Measurements from ENCODE around the gene RTKN. TPM values are rescaled to one million over a fixed set of nuclear protein-coding genes. Genes with fewer than 3 reads are reported as not detected.

Gene RTKN
- total and polyA plus RNA-seq, 9 of the 15 experiments (the other 6 are each of a cell fraction or from before 2014, with no cell fraction given), result 0.14 to 6.9 (median 3.6) TPM

- Histone ChIP-seq H3K4me2 (ENCODE audit: insufficient read depth, low read length) (no peak overlapping the region), H3K4me3 (no peak overlapping the region), H3K27ac (ENCODE audit: extremely low read depth, low read depth, low read length) (no peak overlapping the region), H3K79me2 (ENCODE audit: control insufficient read depth, insufficient read depth, low read length) (no peaks in the 10 kb centered on the region), H4K20me1 (replicated peaks; ENCODE audit: control insufficient read depth, insufficient read depth, low read length) (no peaks in the 10 kb centered on the region), H3K9me3 (replicated peaks; ENCODE audit: control insufficient read depth, insufficient read depth, low read depth, low read length) (no peaks in the 10 kb centered on the region), H3K36me3 (ENCODE audit: control insufficient read depth, insufficient read depth, low read length) (no peaks in the 10 kb centered on the region), H3K9me1 (ENCODE audit: control insufficient read depth, insufficient read depth, low read length) (no peaks in the 10 kb centered on the region), H3K27me3 (ENCODE audit: control insufficient read depth in 2 of 2, insufficient read depth in 2 of 2, low read length in 2 of 2) (no peaks in the 10 kb centered on the region), H2AFZ (ENCODE audit: low read depth, low read length) (no peak overlapping the region), H3K4me1 (replicated peaks in 1 of 2; ENCODE audit: control insufficient read depth in 2 of 2, insufficient read depth in 2 of 2, low read length in 2 of 2) (peaks cover 0 to 2% of the 10 kb centered on the region in 2 experiments; a peak in 2 of 5 replicates), H3K9ac (ENCODE audit: insufficient read depth in 1 of 2, low read depth in 2 of 2, low read length in 2 of 2) (no peak overlapping the region)
- intact Hi-C loops (cut with micrococcal nuclease) (loop anchor here (2.0 kb wide), 1 partner anchor 69 kb away; no protein-coding TSS in a partner anchor), in situ Hi-C loops (cut with MboI) (no loop called here)
- CTCF ChIA-PET (ENCODE audit: low intra/inter-chr PET ratio), result no interaction called here
- DNase-seq (ENCODE audit: extremely low read depth in 1 of 4, low spot score in 3 of 4) (no peak), FAIRE-seq (no peak), ATAC-seq (no peak)
- peak; percentile 51 for TF ChIP-seq ZNF384 (IDR thresholded peaks at IDR 0.05; ENCODE audit: low read depth, low read length)
- TF ChIP-seq ZNF398 (CRISPR knock-in tag; IDR thresholded peaks at IDR 0.05), result no peak
- no peak for TF ChIP-seq TEAD1 (CRISPR knock-in tag; IDR thresholded peaks at IDR 0.05)
- no peak for TF ChIP-seq NELFE (IDR thresholded peaks at IDR 0.05; ENCODE audit: insufficient read depth, insufficient read length)
- WGBS (ENCODE audit: insufficient coverage, low coverage, missing lambda C conversion rate), result 7% methylated on average over 1 of the region's 2 CpGs
- no TSS peak for BruUV-seq (replicated peaks)
- POLR2A ChIA-PET, result interaction anchor here (0.5 to 0.6 kb wide), 2 partner anchors 45 to 256 kb away, joined by 3 to 5 read pairs; no protein-coding TSS in a partner anchor
Observed at GRCh38 chr2:74401891-74402290, 39.8 kb downstream of the RTKN start.

All from K562 (cell line).